Kidney tubule cell (primary cell): Measurements from ENCODE around the gene MFAP4.

Experiments used
- DNase-seq: peaks from one replicate; pipeline ENCODE4 v3.0.0-alpha.2; 2018; ENCODE audit warnings: low spot score

The MFAP4 gene, protein sequence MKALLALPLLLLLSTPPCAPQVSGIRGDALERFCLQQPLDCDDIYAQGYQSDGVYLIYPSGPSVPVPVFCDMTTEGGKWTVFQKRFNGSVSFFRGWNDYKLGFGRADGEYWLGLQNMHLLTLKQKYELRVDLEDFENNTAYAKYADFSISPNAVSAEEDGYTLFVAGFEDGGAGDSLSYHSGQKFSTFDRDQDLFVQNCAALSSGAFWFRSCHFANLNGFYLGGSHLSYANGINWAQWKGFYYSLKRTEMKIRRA

DNA sequence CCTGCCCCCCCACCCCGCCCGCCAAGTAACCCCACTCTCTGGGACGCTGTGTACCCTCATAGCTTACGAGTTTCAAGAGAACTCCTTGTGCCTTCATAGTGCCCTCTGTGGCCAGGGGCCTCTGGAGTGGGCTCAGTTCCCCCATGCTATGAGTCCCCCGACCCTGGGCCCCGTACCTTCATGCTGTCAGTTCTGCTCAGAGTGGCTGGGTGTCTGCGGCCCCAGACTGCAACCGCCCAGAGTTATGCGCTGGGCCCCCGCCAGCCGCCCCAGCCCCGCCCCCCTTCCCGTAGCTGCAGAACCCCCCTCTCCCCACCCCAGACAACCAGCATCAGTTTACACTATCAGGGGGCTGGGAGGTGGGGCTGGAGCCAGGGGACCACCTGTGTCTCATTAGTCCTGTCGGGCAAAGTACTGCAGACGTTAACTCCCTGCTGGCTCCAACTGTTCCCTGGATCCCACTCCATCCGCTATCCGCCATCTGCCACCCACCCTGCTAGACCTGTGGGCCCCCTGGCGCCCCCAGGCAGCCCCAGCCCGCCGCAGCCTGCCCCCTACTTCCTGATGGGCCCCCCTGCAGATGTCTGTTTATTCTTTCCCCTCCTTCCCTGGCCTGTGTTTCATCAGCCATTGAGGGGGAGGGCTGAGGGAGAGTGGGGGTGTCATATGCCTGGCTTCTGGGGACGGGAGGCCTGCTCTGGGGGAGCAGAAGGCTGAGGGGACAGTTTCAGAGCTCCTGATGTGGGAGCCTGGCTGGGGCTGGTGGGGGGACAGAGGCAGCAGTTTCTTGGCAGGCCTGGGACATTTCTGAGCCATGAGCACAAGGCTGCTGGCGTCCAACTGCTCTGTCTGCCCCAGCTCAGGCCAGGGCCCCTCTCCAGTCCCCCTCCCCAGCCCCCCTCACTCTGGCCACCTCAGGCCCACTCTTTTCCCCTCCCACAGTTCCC, at the start of gene MFAP4:
Gene MFAP4, minus strand, starts transcription at position 217 of the 947 bp plus-strand sequence. Its CDS starts 35 bp downstream, at position 182.
- DNase-seq: no peak

DNA sequence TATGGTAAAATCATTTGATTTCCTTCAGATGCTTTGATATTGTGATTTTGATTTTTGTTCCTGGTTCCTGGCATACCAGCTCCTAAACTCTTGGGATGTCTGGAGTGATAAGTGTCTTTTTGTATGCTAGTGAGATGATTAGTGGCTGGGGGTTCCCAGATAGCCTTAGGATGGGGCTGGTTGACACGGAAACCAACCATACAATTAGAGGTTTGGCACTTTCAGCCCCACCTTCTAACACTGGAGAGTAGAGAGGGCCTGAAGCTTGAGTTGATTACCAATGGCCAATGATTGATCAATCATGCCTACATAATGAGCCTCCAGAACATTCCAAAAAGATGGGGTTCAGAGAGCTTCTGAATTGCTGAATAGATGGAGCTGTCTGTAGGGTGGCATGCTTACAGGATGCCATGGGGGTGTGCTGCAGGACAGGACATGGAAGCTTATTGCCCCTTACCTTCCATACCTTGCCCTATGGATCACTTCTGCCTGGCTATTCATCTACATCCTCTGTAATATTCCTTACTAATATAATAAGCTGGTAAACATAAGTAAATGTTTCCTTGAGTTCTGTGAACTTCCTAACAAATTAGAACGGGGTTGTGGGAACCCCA, 46.8 kb upstream of the MFAP4 start:
- no peak for DNase-seq

DNA sequence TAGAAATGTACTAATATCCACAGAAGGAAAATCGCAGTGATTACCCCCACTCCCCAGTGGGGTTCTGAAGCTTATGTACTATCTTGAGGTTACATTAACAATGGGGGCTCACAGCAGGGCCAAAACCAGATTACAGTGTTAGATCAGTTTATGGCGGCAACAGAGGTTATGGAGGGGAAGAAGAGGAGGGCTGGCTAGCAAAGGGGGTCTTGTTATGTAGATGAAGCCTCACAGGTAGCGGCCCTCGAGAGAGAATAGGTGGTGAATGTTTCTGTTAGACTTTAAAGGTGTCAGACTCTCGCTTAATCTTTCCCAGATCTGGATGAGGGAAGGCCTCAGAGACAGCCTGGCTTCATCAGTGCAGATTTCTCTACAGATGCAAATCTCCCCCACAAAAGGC, 46.3 kb upstream of the MFAP4 start:
- no peak for DNase-seq

DNA sequence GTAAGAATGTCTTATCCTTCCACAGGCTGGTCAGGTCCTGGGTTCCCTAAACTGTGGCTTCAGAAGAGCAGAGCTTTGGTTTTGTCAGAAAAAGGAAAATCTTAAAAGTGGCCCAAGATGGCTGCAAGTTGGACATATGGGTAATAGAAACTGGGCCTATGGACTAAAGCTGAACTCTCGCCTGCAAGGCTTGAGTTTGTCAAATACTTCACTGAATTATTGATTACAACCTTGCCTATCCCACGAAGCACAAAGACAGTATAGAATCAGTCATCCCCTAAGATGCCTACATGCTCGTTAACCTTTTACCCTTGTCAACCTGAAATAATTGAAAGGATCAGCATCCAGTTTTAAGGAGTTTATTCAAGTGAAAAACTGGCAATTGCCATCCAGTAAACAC, 44.7 kb upstream of the MFAP4 start:
- no peak for DNase-seq

DNA sequence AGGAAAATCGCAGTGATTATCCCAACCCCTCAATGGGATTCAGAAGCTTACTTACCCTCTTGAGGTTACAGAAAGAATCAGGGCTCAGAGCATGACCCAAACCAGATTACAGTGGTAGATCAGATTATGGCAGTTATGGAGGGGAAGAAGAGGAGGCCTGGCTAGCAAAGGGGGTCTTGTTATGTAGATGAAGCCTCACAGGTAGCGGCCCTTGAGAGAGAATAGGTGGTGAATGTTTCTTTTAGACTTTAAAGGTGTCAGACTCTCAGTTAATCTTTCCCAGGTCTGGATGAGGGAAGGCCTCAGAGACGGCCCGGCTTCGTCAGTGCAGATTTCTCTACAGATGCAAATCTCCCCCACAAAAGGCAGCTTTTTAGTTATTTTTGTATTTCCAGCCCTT, 39.6 kb upstream of the MFAP4 start:
- DNase-seq: no peak

DNA sequence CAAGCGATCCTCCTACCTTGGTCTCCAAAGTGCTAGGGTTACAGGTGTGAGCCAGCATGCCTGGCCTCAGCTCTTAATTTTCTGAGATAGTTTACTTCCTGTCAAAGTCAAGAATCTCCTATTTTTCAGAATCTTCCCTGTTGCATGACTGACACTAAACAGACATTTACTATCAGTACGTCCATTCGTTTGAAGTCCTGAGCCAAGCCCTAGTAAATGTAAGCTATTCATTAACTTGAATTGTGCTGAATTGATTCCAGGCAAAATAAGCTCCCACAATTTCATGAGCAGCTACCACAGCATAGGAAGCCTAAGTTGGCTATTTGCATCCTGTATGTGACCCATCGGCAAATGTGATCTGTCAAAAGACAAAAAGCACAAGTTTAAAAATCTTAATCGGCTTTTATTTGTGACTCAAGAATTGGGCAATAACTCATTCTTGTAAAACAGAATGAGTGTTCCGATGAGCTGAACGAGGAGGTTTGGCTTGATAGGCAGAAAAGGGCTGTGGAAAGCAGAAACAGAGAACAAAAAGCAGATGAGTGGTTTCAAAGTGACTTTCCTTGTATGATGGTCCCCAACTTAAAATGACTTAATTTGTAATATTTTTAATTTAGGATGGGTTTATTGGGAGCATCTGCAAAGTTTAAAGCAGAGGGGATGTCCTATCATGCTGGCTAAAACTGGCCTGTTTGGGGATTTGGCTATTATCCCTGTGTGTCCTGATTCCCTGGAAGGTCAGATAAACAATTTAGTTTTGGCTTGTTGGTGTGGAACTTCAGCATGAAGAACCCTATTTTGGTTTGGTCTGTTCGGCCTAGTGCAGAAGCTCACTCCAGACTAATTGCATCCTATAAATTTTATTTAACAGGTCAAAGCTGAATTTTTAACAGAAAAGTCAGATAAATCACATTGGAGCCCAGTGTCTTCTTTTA, 38.2 kb upstream of the MFAP4 start:
- peak; percentile 17 for DNase-seq

DNA sequence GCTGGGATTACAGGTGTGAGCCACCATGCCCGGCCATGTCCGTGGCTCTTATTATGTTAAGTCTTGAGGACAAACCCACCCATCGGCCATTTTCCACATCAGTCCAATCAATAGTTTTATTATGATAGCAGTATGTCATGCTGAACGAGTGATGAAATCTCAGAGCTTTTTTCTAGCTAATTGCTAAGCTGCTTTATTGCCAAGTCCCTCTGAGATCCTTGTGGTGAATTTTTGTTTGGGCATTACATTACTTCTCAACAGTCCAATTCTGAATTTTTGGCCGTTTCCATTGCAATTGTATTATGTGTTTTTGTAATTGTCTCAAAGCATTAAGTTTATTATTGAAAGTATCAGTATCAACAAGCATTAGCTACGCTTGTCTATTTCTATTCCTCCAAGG, 34.9 kb upstream of the MFAP4 start:
- DNase-seq: no peak

DNA sequence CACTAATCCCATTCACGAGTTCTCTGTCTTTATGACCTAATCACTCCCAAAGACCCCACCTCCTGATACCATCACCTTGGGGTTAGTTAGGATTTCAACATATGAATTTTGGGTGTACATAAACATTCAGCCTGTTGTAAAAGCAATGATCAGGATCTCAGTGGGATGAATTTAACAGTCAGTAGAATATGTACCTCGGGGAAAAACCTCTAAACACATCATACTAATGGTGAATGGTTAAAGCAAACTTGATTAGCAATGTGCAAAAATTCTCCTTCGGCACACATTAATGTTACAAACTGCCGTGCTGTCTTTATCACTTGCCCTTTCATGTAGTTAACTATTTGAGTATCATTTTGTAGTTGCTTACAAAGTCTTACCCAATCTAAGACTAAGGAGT, 34.2 kb upstream of the MFAP4 start:
- no peak for DNase-seq

DNA sequence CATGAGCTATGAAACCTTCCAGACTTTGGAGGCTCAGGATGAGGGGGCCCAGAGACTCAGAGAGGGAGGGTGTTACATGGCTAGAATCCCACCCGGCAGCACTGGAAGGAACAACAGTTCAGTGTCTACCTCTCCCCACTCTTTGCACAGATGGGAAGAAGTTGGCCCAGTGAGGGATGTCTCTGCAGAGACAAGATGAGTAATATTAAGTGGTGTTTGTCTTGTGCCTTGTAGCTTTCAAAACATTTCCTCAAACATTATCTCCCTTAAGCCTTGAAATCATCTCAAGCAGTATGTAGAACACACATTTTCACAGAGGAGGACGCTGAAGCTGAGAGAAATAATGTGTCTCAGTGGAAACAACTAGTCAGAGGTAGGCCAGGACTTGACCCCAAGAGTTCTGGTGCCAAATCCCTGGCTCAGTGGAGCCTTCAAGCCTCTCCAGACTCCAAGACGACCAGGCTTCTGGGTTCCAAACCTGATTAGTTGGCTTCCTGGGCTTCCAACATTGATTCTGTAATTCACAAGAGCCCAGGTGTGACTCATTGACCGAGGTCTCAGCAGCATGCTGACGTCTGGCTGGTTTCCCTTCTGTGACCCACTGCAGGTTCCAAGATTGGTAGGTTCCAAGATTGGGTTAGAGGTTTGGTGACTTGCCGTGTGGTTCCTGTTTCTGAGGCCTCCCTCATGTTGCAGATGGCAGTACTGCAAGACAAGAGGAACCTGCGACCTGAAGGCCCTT, 31.4 kb upstream of the MFAP4 start:
- peak; percentile 57 for DNase-seq

DNA sequence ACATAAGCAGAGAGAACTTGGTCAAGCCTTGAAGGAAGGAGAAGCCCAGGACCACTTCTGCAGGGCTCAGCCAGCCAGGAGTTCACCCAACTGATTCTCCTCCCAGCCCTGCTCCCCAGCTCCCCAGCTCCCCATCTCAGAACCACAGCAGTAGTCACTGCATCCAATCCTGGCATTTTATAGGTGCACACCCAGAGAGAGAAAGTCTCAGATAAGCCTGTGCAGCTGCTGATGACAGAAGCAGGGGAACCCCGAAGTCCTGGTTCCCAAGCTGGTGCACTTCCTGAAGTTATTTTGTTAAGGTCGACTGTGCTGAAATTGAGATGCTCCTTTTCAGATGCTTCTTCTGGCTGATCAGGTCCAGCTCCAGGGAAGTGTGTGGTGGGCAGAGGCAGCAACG, 30.6 kb upstream of the MFAP4 start:
- DNase-seq: no peak

DNA sequence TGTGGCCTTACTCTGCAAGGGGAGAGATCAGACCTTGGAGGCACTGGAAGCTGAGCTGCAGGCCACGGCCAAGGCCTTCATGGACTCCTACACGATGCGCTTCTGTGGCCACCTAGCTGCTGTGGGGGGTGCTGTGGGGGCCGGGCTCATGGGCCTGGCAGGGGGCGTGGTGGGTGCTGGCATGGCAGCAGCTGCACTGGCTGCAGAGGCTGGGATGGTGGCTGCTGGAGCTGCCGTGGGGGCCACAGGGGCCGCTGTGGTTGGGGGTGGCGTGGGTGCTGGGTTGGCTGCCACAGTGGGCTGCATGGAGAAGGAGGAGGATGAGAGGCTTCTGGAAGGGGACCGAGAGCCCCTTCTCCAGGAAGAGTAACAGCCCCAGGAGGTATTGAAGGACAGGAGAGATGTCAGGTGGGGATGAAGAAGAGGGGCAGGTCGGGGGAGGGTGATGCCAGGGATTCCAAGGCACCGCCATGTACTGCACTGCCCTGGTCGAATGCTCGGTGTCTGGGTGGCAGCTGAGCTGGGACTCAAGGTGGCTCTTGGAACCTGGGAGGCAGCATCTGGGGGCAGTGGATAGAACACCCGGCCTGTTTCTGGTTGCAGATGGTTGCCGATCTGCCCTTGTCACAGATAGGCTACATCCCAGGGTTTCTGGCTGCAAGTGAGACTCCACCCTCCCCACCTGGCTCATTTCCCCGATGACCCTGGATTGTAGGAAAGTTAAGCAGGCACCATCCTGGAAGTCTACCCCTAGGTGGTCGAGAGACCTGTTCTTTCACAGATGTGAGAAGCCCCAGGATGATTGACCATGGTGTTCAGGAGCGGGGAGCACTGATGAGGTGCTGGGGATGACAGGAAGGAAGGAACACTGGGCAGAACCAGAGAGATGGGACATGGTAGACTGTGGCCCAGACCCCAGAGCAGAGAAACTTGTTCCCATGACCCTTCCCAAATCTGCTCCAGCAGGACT, 29.1 kb upstream of the MFAP4 start:
- DNase-seq: no peak

DNA sequence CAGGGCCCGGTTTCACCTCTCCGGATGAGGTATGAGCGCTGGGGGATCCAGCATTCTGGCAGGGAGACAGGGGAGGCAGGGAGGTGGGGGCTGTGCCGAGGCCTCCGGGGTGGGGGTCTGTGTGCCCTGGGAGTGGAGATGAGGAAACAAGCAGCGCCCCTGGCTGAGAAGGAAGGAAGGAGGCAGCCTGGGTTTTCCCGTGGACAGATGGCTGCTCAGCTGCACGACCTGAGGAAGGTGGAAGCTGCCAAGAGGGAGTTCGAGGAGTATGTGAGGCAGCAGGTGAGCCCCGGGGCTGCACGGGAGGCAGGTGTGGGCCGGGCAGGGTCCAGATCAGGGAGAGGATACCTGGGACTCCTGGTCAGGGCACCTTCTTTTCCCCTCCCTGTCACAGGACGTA, 28.3 kb upstream of the MFAP4 start:
- no peak for DNase-seq

DNA sequence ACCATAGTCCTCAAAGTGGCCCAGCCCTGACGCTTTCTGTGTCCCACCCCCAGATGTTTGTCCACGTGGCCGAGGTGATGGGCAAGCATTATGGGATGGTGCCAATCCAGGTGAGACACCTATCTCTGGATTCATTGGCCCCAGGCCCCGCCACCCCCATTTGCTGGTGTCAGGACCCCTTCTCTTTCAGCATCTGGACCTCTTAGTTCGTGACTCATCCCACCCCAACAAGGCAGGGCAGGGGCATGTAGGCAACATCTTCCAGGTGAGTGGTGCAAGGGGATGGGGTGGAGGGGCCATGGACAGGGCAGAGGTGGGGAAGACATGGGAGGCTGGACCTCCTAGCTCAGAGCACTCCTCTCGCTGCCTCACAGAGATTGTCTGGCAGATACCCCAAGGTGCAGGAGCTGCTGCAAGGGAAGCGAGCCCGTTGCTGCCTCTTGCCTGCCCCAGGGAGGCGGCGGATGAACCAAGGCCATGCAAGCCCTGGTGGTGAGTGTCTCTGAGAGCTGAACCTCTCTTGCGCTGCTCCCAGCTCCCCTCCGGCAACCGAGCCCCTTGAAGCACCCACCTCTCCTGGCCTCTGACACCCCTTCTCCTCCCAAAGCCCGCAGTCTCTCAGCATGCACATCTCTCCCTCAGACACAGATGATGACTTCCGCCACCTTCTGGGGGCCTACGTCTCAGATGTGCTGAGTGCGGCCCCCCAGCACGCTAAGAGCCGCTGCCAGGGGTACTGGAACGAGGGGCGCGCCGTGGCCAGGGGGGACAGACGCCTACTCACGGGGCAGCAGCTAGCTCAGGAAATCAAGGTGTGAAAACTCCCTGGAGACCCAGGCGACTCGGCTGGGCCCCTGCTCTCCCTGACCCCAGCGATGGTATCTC, 27.6 kb upstream of the MFAP4 start:
- no peak for DNase-seq

DNA sequence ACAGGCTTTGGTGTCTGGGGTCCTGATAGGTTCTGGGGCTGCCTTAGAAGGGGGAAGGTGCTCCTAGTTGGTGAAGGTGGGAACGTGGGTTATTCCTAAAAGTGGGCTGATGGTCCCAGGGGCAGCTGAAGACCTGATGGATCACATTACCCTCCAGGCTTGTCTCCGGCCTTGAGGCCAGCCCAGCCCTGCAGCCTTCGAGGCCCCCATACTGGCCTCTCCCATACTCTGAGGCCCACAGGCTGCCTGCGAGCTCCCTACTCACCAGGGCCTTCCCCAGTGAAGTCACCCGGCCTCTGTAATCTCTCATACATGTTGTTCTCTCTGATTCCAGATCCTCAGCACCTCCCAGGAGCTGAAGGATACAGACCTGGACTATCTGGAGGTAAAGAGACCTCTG, 26.8 kb upstream of the MFAP4 start:
- no peak for DNase-seq

DNA sequence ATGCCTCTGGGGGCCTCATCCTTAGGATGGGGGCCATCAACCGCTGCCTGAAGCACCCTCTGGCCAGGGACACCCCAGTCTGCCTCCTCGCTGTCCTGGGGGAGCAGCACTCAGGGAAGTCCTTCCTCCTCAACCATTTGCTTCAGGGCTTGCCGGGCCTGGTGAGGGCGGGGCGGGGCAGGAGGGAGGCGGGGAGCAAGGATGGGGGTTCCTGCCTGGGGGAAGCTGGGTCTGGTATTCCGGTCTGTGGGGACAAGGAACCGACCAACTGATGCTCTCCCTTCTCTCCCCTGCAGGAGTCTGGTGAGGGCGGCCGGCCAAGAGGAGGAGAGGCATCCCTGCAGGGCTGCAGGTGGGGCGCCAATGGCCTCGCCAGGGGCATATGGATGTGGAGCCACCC, 26.0 kb upstream of the MFAP4 start:
- DNase-seq: no peak

DNA sequence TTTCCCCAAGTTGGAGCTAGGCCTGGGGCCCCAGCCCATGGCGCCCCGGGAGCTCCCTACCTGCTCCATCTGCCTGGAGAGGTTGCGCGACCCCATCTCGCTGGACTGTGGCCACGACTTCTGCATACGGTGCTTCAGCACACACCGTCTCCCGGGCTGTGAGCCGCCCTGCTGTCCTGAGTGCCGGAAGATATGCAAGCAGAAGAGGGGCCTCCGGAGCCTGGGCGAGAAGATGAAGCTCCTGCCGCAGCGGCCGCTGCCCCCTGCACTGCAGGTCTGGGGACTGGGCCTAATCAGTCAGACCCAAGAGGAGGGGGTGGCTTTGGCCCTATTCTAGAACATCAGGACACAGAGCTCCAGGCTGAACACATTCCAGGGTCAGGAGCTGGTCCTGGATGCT, 25.5 kb upstream of the MFAP4 start:
- DNase-seq: no peak

DNA sequence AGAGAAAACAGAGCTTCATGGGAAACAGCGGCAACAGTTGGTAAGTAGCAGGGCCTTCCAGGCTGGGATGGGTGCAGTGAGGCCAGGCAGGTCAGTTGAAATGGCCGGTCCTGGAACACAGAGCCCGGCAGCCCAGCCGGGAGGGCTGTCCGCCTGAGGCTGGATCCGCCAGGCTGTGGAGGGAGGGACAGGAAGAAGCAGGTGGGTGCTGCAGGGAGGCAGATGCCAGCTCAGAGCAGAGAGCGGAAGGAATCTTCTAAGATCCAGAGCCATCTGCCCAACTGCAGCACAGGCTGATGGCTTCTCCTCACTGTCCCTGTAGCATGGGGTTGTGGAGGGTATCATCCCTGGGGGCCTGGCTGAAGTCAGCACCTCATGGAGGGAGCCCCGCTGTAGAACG, 24.6 kb upstream of the MFAP4 start:
- no peak for DNase-seq

DNA sequence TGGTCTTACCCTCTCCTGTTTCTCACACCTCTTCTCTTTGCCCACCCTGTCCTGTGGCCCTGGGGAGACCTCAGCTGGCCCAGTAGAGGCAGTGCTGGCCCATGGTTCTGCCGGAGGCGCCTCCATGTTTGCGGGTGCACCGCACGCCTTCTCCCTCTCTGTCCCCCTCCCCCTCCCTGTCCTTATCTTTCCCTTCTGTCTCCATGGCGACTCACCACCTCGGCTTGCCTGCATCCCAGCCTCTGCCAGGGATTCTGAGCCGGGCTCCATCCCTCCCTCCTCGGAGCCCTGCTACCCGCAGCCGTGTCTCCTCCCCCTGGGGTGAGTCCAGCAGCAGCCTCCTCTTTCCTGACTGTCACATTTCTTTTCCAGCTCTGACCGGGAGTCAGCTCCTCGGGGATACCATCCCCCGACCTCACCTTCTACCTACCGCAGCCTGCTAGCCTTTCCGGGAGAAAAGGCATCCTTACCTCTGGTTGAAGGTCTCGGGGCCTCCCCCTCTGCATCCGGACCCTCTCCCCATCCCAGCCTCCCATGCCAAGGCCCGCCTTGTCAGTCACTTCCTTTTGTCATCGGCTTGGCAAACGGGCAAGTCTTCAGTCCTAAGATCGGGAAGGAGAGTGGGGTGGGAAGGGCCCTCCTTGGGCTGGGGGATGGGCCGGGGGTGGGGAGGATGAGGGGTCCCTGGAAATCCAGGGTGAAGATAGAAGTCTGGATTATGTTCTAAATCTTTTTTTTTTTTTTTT, 24.1 kb upstream of the MFAP4 start, which contains the start of gene RNF112:
Gene RNF112, plus strand, starts transcription at position 358 of the 746 bp plus-strand sequence. Its CDS starts 177 bp downstream, at position 535.
- no peak for DNase-seq
